LNCAP (cell line): ENCODE data around the gene ACAD11.

ENCODE experiments used
- CTCF ChIP-seq: fragments of 450-650 bp; IDR thresholded peaks from 2 replicates; pipeline ENCODE4 v1.5.1; 2017; ENCODE audit warnings: mild to moderate bottlenecking

Gene ACAD11, protein sequence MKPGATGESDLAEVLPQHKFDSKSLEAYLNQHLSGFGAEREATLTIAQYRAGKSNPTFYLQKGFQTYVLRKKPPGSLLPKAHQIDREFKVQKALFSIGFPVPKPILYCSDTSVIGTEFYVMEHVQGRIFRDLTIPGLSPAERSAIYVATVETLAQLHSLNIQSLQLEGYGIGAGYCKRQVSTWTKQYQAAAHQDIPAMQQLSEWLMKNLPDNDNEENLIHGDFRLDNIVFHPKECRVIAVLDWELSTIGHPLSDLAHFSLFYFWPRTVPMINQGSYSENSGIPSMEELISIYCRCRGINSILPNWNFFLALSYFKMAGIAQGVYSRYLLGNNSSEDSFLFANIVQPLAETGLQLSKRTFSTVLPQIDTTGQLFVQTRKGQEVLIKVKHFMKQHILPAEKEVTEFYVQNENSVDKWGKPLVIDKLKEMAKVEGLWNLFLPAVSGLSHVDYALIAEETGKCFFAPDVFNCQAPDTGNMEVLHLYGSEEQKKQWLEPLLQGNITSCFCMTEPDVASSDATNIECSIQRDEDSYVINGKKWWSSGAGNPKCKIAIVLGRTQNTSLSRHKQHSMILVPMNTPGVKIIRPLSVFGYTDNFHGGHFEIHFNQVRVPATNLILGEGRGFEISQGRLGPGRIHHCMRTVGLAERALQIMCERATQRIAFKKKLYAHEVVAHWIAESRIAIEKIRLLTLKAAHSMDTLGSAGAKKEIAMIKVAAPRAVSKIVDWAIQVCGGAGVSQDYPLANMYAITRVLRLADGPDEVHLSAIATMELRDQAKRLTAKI

DNA sequence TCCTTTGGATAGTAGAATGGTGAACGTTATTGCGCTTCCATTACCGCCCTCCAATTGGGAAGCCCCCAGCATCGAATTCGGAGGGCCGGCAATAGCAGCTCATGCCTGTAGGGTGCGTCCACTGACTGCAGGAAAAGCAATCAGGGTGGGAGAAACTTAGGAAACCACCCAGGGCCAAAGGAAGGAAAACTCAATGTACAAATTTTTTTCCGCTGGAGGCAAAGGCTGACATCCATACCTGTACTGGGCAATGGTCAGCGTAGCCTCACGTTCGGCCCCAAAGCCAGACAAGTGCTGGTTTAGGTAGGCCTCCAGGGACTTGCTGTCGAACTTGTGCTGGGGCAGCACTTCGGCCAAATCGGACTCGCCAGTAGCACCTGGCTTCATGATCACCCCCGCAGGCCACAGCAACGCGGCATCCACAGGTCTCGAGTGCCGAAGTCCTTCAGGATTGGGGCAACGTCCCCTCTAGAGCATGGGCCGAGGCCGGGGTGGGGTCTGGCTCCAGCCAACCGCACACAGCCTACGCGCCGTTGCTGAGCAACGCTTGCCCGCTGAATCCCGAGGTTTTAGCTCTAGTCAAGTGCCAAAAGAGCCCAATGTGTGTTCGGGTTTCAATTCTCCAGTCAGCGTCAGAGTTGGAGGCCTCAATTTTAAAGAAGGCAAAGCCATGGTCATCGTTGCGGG, at the start of gene ACAD11:
Gene ACAD11 (minus strand): TSS at position 445 of the 687 bp plus-strand sequence. CDS start 58 bp downstream, at position 387.
- peak; percentile 44; the same call in 1 of the 2 replicates for TF ChIP-seq CTCF

DNA sequence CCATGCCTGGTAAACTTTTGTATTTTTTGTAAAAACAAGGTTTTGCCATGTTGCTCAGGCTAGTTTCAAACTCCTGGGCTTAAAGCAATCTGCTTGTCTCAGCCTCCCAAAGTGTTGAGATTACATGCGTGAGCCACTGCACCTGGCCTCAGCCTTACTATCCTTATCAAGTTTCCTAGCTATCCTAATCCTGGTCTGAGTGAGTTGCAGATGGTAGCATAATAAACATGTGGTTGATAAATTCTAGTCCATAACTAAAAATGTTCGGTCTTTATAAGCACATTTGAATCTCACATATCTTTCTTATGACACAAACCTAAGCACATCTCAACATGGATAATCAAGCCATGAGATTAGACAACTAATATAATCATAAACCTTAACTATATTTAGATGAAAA, 44.1 kb upstream of the ACAD11 start:
- TF ChIP-seq CTCF: no peak

- no peak for TF ChIP-seq CTCF
These were observed 35.8 kb upstream of the ACAD11 start for GRCh38 chr3:132695422-132695821.

- no peak for TF ChIP-seq CTCF
These were observed 35.4 kb upstream of the ACAD11 start for GRCh38 chr3:132694991-132695390.

GRCh38 chr3:132690040-132690439, 30.4 kb upstream of the ACAD11 start:
- no peak for TF ChIP-seq CTCF

GRCh38 chr3:132682201-132682600, 22.6 kb upstream of the ACAD11 start:
- TF ChIP-seq CTCF: no peak

DNA sequence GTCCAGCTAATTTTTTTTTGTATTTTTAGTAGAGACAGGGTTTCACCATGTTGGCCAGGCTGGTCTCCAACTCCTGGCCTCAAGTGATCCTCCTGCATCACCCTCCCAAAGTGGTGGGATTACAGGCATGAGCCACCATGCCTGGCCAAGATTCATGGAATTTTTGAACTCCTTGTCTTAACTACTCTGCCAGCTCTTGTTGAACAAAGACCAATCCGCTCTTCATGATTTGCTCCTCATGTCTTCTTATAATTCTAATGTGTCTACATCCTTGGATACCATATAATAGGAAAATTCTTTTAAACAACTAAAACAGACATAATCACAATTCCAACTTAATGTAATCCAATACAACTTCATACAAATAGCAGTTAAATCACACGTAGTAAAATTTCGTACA, 21.8 kb upstream of the ACAD11 start:
- no peak for TF ChIP-seq CTCF
